HepG2 (cell line): ENCODE results near the gene FABP2. TPM values are rescaled to one million over a fixed set of nuclear protein-coding genes. Genes with fewer than 3 reads are reported as not detected.

Source experiments
- AHR ChIP-seq: IDR thresholded peaks from 2 replicates; pipeline ENCODE4 v1.6.1; 2018; ENCODE audit warnings: missing genetic modification reagents, missing compliant biosample characterization
- CTCF ChIP-seq: sonication (generic); formaldehyde crosslinking; IDR thresholded peaks from 2 replicates; pipeline ENCODE4 v1.5.0; 2020; ENCODE audit warnings: mild to moderate bottlenecking, missing genetic modification reagents, moderate library complexity
- FOXA1 ChIP-seq, 2 experiments: fragments of 450-650 bp in 1 of 2; sonication (generic) in 1 of 2; formaldehyde crosslinking in 1 of 2; IDR thresholded peaks; 2 replicates each; pipeline versions ENCODE4 v1.4.0 to v1.6.1; 2016 to 2020; ENCODE audit warnings: missing genetic modification reagents in 1 of 2
- GATAD2A ChIP-seq: IDR thresholded peaks from 2 replicates; pipeline ENCODE4 v1.6.1; 2016
- HDAC2 ChIP-seq: sonication (generic); formaldehyde crosslinking; IDR thresholded peaks from 2 replicates; pipeline ENCODE4 v1.4.0; 2020; ENCODE audit warnings: missing genetic modification reagents
- NKX3-1 ChIP-seq: sonication (generic); formaldehyde crosslinking; IDR thresholded peaks from 2 replicates; pipeline ENCODE4 v1.5.0; 2020; ENCODE audit warnings: missing genetic modification reagents
- RXRA ChIP-seq: sonication (generic); formaldehyde crosslinking; IDR thresholded peaks from 2 replicates; pipeline ENCODE4 v1.5.1; 2020; ENCODE audit warnings: missing genetic modification reagents
- TCF12 ChIP-seq, 2 experiments: fragments of 450-650 bp in 1 of 2; sonication (generic) in 1 of 2; formaldehyde crosslinking in 1 of 2; IDR thresholded peaks; 2 replicates each; pipeline versions ENCODE4 v1.6.1 to v1.8.0; 2017 to 2022; ENCODE audit warnings: antibody characterized with exemption in 1 of 2, mild to moderate bottlenecking in 1 of 2, missing genetic modification reagents in 1 of 2, moderate library complexity in 1 of 2
- THRA ChIP-seq: sonication (generic); formaldehyde crosslinking; IDR thresholded peaks from 2 replicates; pipeline ENCODE4 v1.4.0; 2020; ENCODE audit warnings: missing genetic modification reagents, borderline replicate concordance
- U2AF1 ChIP-seq: fragments of 200-400 bp; formaldehyde crosslinking; optimal IDR thresholded peaks from 2 replicates; pipeline ENCODE3; 2017; ENCODE audit warnings: mild to moderate bottlenecking, low read depth, low read length
- ZFP62 ChIP-seq: sonication (generic); formaldehyde crosslinking; IDR thresholded peaks from 2 replicates; pipeline ENCODE4 v1.4.0; 2020; ENCODE audit warnings: missing genetic modification reagents
- ZNF275 ChIP-seq: sonication (generic); formaldehyde crosslinking; IDR thresholded peaks from 2 replicates; pipeline ENCODE4 v1.8.0; 2022; ENCODE audit warnings: missing genetic modification reagents, mild to moderate bottlenecking, inconsistent platforms, borderline replicate concordance
- ZNF329 ChIP-seq: sonication (generic); formaldehyde crosslinking; IDR thresholded peaks from 2 replicates; pipeline ENCODE4 v1.9.0; 2021; ENCODE audit warnings: low read depth, mild to moderate bottlenecking, missing genetic modification reagents
- ZNF460 ChIP-seq: sonication (generic); formaldehyde crosslinking; IDR thresholded peaks from 2 replicates; pipeline ENCODE4 v1.5.1; 2020; ENCODE audit warnings: missing genetic modification reagents, mild to moderate bottlenecking, borderline replicate concordance
- ZNF558 ChIP-seq: sonication (generic); formaldehyde crosslinking; IDR thresholded peaks from 2 replicates; pipeline ENCODE4 v1.9.0; 2022; ENCODE audit warnings: mild to moderate bottlenecking, missing genetic modification reagents, borderline replicate concordance
- ZNF720 ChIP-seq: sonication (generic); formaldehyde crosslinking; IDR thresholded peaks from 2 replicates; pipeline ENCODE4 v1.4.0; 2020; ENCODE audit warnings: missing genetic modification reagents
- ZNF780A ChIP-seq: sonication (generic); formaldehyde crosslinking; IDR thresholded peaks from 2 replicates; pipeline ENCODE4 v1.8.0; 2022; ENCODE audit warnings: mild to moderate bottlenecking, missing genetic modification reagents, moderate library complexity
- ZNF792 ChIP-seq: IDR thresholded peaks from 2 replicates; pipeline ENCODE4 v1.6.1; 2016
- ZSCAN20 ChIP-seq: sonication (generic); formaldehyde crosslinking; IDR thresholded peaks from 2 replicates; pipeline ENCODE4 v1.4.0; 2020; ENCODE audit warnings: missing genetic modification reagents, mild to moderate bottlenecking, borderline replicate concordance
- polyA plus RNA-seq, 8 experiments: library from polyadenylated mRNA; depleted of rRNA in 3 of 8; stranded (reverse) in 7 of 8; unstranded in 1 of 8; fragments of >200 nt; fragmentation: Illumina TruSeq in 4 of 8; extraction: Trizol in 4 of 8; gene quantifications; 2 replicates each; pipeline versions ENCODE4 v1.2.1 to v1.2.3, GENCODE V29; 2011 to 2016; ENCODE audit warnings: low read depth in 4 of 8, missing spikeins in 1 of 8, mixed read lengths in 1 of 8; ENCODE audit not compliant: insufficient read depth in 1 of 8
- total RNA-seq, 5 experiments: library from RNA; depleted of rRNA; stranded (reverse); fragments of >200 nt; fragmentation: Illumina TruSeq; extraction: Trizol; gene quantifications; 2 replicates each; pipeline ENCODE4 v1.2.3, GENCODE V29; 2016; ENCODE audit warnings: low read depth in 1 of 5

Gene FABP2
- total and polyA plus RNA-seq, 2 of the 13 experiments (the other 11 are each of a cell fraction or from before 2014, with no cell fraction given) = 0.78 to 1.2 TPM

- TF ChIP-seq CTCF (CRISPR knock-in tag) (no peak), ZNF558 (CRISPR knock-in tag) (no peak), TCF12 (IDR thresholded peaks at IDR 0.05) (no peak), TCF12 (CRISPR knock-in tag; IDR thresholded peaks at IDR 0.05) (no peak), ZNF460 (CRISPR knock-in tag) (no peak), ZFP62 (CRISPR knock-in tag) (no peak), GATAD2A (peak; percentile 38; the same call in 1 of the 2 replicates), ZNF329 (CRISPR knock-in tag) (no peak), AHR (CRISPR knock-in tag) (no peak), FOXA1 (IDR thresholded peaks at IDR 0.05) (no peak), FOXA1 (CRISPR knock-in tag; IDR thresholded peaks at IDR 0.05) (peak; percentile 59), HDAC2 (CRISPR knock-in tag) (peak; percentile 65), NKX3-1 (CRISPR knock-in tag) (no peak), THRA (CRISPR knock-in tag) (no peak), ZNF275 (CRISPR knock-in tag) (no peak), RXRA (CRISPR knock-in tag) (no peak), ZNF780A (CRISPR knock-in tag) (no peak), U2AF1 (no peak), ZSCAN20 (CRISPR knock-in tag) (no peak), ZNF720 (CRISPR knock-in tag) (no peak), ZNF792 (CRISPR knock-in tag) (no peak)
Observed at GRCh38 chr4:119290598-119290997, 31.3 kb downstream of the FABP2 start (continued).
